DMS114 treated with DMSO at 0.1 percent for 48 hours (cell line): ENCODE measurements around the gene SYTL3.
"Not testable (repeated sequence)": the region's sequence is repeated elsewhere in the genome, so short reads cannot be mapped to it uniquely, and the experiment has no call there.

Experiments
- DNase-seq: peaks from one replicate; lab custom pipeline; 2025; ENCODE audit not compliant: unreplicated experiment; lab: John Stamatoyannopoulos, UW

The SYTL3 gene

DNA sequence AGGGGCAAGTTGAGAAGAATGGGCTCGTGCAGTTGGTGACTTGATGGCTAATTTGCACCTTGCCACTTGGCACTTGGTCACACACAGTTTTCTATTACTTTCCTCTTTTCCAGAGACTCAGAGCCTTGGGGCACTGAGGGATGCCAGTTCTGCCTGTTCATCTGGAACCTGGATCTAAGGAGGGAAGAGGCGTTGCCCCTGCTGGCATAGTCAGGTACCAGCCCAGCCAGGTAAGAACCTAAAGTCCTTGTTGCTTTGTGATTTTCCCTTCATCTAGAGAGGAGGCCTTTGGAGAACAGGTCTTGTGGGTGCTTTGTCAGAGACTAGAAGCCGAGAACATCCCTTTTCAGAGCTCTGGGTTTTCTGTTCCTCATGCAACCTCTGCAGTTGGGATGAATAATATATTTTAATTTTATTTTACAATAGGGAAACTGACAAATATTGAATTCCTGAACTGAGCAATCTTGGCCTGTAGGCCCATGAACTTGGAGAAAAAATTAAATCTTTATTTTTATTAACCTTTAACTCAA is 11.4 kb downstream of the SYTL3 start:
- DNase-seq: no peak

DNA sequence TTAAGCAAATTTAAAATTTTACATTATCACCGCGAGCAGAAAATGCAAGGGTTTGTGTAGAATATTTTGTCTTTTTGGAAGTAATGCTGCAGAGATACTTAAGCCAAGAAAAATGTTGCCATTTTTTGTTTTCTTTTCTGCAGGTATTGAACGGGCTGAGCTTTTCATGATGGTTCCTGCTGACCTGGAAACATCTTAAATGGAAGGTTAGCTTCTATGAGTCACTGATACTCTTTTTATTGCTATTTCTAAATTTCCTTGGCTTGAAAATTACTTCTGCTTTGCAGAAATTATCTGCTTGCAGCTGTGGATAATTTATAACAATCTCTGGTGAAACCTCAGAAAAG is 12.7 kb downstream of the SYTL3 start:
- DNase-seq: no peak

GRCh38 chr6:158662954-158663624 is 13.2 kb downstream of the SYTL3 start:
- no peak for DNase-seq

DNA sequence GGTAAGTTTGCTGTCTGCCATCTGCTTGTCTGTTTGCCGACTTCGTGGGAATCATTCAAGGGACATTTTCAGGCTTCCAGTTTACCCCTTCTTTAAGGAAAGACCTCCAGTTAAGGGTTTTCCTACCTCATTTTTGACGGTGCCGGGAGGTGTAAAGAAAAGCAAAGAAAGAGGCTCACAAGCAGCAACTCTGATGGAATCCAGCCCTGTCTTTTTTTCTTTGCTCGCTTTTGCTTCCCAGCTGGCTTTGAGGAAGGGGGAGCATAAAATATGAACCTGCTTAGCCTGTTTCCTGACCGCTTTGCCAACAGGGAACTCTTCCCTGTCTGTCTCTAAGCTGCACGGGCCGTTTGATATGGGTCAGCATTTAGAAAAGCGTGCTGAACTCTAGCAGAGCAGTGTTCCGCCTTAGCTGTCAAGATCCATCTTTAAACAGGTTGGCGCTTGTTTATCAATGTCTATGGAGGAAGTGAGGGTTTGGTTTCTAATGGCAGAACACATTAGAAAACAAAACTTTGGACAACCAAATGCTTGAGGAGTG is 13.8 kb downstream of the SYTL3 start:
- DNase-seq: no peak

DNA sequence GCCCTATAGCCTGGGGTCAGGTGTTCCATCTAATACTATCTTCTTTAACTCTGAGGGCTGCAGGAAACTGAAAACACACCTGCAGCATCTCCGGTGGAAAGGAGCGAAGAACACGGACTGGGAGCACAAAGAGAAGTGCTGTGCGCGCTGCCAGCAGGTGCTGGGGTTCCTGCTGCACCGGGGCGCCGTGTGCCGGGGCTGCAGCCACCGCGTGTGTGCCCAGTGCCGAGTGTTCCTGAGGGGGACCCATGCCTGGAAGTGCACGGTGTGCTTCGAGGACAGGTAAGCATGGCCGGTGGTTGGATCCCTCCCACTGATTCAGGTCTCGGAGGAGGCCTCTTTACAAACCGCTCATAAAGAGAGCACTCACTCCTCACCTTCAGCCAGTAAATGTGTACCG is 15.5 kb downstream of the SYTL3 start:
- no peak for DNase-seq

DNA sequence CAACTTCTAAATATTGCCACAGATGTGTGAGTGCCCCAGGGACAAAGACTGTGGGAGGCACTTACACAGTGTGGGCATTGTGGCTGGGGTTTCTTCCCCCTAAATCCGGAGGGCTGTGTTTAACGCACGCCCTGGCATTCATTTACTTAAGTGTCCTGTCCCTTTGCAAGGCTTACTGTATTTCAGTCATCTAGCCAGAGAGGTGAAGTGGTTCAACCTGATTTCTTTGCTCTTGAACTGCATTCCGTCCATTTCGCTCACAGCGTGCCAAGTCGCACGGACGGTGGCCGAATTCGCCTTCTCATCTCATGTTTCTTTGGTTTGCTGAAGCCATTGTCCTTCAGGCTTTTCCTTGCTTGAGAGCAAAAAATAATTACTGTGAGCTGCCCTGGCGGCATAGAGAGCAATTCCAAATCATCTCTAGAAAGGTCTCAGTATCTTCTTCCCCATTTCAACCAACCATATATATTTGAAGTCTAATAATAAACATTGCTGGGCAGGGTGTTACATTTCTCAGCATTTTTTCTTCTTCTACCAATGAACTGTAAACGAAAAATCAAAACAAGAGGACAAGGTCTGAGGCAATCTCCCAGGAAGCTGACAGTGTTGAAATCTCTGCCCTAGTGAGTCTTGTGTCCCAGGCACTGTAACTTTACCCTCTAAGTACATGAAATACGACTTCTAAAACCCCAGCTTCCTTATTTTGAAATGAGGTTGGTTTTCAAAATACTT is 16.9 kb downstream of the SYTL3 start:
- DNase-seq: no peak

DNA sequence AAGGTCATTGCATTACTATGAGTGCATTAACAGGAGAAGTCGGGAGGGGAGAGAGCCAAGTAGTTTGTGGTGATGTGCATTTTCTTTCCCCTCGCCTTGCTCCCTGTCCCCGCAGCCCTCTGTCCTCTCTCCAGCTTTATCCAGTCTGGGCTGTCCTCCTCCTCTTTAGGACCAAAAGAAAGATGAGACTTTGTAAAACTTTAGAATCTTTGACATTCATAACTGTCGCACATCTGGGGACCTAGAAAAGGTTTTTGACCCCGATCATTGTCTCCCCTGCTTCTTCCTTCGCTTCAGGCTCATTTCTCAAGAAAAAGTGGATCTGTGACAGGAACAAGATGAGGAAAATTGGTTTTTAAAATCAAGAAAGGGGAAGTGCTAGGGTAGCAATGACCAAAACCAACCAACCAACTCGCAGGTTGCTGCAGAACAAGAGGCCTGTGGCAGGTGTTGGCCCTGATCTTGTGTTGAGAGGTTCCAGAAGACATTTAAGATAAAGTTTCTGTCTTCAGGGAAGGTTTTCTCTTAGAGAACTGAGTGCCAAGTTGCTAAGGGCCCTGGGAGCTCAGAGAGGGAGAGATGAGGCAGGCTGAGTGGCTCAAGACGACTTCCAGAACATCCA is 17.6 kb downstream of the SYTL3 start:
- DNase-seq: no peak

- no peak for DNase-seq
Observed at GRCh38 chr6:158668707-158669103, 18.9 kb downstream of the SYTL3 start.

GRCh38 chr6:158669145-158670035 is 19.5 kb downstream of the SYTL3 start:
- no peak for DNase-seq

- DNase-seq: not testable (repeated sequence)
Observed at GRCh38 chr6:158672119-158672518, 22.3 kb downstream of the SYTL3 start.

- no peak for DNase-seq
Observed at GRCh38 chr6:158672726-158673125, 22.9 kb downstream of the SYTL3 start.

- no peak for DNase-seq
Observed at GRCh38 chr6:158674342-158675131, 24.7 kb downstream of the SYTL3 start.

GRCh38 chr6:158677094-158677493 is 27.2 kb downstream of the SYTL3 start:
- not testable (repeated sequence) for DNase-seq

- no peak for DNase-seq
Observed at GRCh38 chr6:158677906-158678578, 28.2 kb downstream of the SYTL3 start.

DNA sequence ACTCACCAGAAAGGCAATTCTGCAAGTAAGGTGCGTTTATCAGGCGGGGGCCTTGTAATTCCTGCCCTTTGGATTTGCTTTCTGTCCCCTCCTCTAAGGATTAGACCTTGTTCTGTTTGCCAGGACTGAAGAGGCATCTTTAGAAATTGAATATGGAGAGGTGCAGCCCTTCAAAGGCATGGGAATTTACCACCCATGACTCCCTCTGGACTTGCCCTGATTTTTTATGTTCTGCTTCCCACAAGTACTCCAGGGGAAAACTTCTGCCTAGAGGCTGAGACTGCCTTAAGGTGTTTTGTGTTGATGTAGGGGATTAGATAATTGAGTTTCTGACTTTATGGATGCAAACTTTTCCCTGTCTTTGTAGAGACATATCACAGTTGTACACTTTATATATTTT is 30.2 kb downstream of the SYTL3 start:
- DNase-seq: no peak

DNA sequence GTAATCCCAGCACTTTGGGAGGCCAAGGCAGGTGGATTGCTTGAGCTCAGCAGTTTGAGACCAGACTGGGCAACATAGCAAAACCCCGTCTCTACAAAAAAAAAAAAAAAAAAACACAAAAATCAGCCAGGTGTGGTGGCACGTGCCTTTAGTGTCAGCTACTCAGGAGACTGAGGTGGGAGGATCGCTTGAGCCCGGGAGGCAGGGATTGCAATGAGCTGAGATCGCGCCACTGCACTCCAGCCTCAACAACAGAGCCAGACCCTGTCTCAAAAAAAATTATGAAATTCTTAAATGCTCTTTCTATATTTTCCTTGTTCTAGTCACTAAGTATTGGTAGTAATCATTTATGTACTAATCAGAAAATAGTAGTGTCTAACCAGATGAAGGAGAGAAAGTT is 30.6 kb downstream of the SYTL3 start:
- DNase-seq: no peak

DNA sequence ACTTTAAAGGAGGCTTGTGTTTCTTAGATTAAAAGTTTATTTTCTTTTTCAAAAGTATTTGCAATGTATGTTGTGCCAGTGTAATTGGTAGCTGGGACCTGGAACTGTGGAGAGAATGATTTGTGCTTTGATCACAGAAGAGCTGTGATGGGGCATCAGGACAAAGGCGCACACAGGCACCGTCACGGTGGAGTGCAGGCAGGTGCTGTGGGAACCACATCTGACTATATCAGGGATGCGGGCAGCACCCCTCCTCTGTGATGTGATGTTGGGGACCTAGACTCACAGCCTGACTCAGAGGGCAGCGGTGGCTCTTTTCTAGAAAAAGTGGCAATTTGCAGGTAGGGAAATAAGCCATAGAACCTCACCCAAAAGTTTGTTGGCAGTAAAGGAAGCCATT is 34.5 kb downstream of the SYTL3 start:
- DNase-seq: no peak

DNA sequence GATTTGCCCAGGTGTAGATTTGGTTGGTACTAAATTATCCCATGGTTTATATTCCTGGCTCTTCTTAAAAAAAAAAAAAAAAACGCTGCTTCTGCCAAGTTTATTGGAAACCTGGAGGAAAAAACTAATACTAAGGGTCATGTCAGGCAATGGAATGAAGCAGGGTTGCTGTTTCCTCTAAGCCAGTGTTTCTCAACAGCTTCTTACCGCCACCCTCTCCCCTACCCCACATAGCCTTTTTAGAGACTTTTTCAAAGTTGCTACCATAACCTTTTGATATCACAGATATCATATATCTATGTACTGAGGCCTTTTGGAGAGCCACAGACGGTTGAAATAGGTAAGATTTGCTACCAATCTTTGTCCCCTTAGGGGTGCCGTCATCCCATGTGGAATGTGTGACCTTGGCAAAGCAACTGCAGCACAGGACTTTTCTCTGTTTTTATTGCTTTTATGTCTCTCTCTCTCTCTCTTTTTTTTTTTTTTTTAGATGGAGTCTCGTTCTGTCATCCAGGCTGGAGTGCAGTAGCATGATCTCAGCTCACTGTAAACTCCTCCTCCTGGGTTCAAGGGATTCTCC is 35.0 kb downstream of the SYTL3 start:
- no peak for DNase-seq

DNA sequence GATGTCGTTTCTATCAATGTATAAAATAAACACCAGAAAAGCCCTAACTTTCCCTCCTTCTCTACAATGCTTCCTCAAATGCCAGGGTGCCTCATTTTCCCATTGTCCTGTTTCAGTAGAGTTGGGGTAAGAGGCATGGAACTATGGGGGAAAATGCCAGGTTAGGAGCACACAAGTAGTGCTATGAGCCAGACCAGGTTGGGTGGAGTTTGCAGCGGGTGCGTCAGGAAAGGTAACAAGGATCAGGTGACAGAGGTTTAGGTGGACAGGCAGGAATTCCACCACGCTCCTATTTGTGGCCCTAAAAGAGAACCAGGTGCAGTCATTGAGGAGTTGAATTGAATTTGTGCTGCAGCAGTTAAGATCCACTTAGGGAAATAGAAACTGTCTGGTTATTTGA is 36.5 kb downstream of the SYTL3 start:
- DNase-seq: no peak
